BJ (cell line): ENCODE results near the gene CNPY1. TPM values are rescaled to one million over a fixed set of nuclear protein-coding genes. Genes with fewer than 3 reads are reported as not detected.

Experiments used
- CTCF ChIA-PET: fragments of 350-600 bp; formaldehyde crosslinking; extraction: SDS; loops from one replicate; lab custom pipeline; 2021; ENCODE audit warnings: antibody characterized with exemption, inconsistent platforms; lab: Yijun Ruan, JAX
- POLR2A ChIA-PET: fragments of 300-600 bp; sonication (Branson Sonifier 250); formaldehyde crosslinking; extraction: SDS; loops from one replicate; lab custom pipeline; 2021; ENCODE audit warnings: antibody characterized with exemption; lab: Charles Lee
- DNase-seq: peaks from one replicate; pipeline ENCODE4 v3.0.0-alpha.2; 2011; ENCODE audit warnings: low read depth
- H3K27me3 ChIP-seq: 2 replicates; pipeline ENCODE4 v1.6.0; 2011; ENCODE audit warnings: low read length; ENCODE audit not compliant: control insufficient read depth, insufficient read depth
- H3K36me3 ChIP-seq: 2 replicates; pipeline ENCODE4 v1.5.1; 2011; ENCODE audit warnings: low read length; ENCODE audit not compliant: control insufficient read depth, insufficient read depth
- H3K4me3 ChIP-seq: 2 replicates; pipeline ENCODE4 v1.5.1; 2011; ENCODE audit warnings: low read depth, mild to moderate bottlenecking, control low read depth, low read length
- polyA plus RNA-seq: library from polyadenylated mRNA; depleted of rRNA; stranded (reverse); fragments of >200 nt; gene quantifications from 2 replicates; pipeline ENCODE4 v1.2.3, GENCODE V29; 2011
- TF ChIP-seq, protein P1 (sequence below): IDR thresholded peaks from 2 replicates; pipeline ENCODE4 v1.5.1; 2011; ENCODE audit warnings: low read depth, mild to moderate bottlenecking, control low read depth, inconsistent platforms, low read length, moderate library complexity; ENCODE audit not compliant: insufficient read depth

The CNPY1 gene
- polyA plus RNA-seq, 1 experiment, result not detected

DNA sequence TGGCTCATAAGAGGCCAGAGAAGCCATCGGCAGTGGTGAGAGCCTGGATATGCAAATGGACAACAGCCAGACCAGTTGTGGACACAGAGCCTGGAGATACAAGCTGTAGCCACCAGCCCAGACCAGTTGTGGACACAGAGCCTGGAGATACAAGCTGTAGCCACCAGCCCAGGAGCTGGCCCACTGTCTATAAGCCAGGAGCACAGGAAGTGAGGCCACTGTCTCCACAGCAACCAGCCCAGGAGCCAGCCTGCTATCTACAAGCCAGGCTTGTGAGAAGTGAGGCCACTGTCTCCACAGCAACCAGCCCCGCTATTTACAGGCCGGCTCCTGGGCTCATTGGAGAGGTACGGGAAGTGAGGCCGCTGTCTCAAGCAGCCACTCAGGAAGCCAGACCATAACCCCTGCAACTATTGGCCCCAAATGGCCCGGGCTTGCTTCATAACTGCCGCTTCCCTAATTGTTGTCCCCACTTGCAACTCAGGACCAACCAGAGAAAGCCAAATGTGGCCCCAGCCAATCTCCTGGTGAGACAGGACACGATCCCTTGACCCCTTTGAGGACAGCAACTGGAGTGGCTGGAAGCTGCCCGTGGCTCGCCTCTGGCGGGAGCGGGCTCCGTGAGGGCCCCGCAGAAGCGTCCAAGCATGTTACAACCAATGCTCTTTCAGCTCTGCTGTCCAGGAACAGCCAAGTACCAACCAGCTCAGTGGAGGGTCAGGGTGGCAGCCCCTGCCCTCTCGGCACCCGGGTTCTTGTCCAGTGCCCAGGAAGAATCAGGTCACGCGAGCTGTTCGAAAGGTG, 44.1 kb upstream of the CNPY1 start:
- Histone ChIP-seq H3K27me3 (peaks cover 4% of the 10 kb centered on the region; the same call in 1 of the 2 replicates), H3K36me3 (no peaks in the 10 kb centered on the region), H3K4me3 (no peak overlapping the region)
- no peak for DNase-seq
- TF ChIP-seq, protein P1, sequence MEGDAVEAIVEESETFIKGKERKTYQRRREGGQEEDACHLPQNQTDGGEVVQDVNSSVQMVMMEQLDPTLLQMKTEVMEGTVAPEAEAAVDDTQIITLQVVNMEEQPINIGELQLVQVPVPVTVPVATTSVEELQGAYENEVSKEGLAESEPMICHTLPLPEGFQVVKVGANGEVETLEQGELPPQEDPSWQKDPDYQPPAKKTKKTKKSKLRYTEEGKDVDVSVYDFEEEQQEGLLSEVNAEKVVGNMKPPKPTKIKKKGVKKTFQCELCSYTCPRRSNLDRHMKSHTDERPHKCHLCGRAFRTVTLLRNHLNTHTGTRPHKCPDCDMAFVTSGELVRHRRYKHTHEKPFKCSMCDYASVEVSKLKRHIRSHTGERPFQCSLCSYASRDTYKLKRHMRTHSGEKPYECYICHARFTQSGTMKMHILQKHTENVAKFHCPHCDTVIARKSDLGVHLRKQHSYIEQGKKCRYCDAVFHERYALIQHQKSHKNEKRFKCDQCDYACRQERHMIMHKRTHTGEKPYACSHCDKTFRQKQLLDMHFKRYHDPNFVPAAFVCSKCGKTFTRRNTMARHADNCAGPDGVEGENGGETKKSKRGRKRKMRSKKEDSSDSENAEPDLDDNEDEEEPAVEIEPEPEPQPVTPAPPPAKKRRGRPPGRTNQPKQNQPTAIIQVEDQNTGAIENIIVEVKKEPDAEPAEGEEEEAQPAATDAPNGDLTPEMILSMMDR, result no peak
- ChIA-PET POLR2A (no interaction called here), CTCF (interaction anchor here (2.0 kb wide), 1 partner anchor 8 kb away, joined by 6 read pairs; no protein-coding TSS in a partner anchor)

DNA sequence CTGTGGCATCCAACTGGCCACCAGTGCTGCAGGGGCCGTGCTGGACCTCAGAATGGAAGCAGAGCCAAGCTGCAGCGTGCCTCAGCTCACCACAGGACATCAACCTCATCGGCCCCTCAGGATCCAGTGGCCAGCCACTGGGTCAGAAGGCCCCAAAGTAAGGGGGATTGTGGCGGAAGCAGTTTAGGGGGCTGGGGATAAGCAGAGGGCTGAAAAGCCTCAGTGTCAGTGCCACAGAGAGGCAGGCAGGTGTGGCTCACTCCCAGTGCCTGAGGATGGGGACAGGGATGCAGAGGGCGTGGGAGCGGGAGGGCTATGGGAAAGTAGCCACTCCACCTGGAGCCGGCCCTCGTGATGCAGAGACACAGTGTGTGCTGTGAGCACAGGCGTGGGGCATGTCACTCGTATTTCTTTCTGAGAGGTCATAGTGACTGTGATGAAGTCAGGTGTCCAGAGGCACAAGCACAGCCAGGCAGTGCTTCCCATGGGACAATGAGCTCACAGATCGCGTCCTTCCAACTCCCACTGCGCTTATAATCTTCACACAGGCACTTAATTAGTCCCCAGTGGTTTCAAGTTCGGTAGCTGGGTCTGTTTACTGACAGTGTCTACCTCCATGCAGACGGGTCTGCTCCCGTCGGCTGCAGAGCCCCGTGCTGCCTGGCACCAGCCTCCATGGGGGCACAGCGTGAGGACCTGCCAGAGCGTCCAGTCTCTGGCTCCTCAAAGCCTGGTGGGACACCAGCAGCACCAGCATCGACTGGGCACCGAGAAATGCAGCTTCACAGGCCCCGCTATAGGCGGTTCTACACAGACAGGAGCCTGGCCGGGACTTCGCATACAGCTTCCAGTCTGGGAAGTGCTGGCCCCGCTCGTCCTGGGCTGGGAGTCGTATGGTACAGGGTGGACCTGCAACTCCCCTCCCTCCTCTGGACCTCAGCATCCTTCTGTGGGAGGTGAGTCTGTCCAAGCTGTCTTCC, 42.9 kb upstream of the CNPY1 start:
- Histone ChIP-seq H3K36me3 (no peaks in the 10 kb centered on the region), H3K4me3 (no peak overlapping the region), H3K27me3 (peaks cover 2% of the 10 kb centered on the region)
- no peak for DNase-seq
- ChIA-PET CTCF (interaction anchor here (2.0 kb wide), 1 partner anchor 9 kb away, joined by 6 read pairs; no protein-coding TSS in a partner anchor), POLR2A (interaction anchor here (0.6 kb wide), 1 partner anchor 88 kb away, joined by 4 read pairs; no protein-coding TSS in a partner anchor)
- TF ChIP-seq, protein P1, result no peak

GRCh38 chr7:155588468-155588998, 42.2 kb upstream of the CNPY1 start:
- no peaks in the 10 kb centered on the region for H3K36me3 ChIP-seq
- no peak for DNase-seq
- CTCF ChIA-PET, result interaction anchor here (2.0 kb wide), 1 partner anchor 10 kb away, joined by 6 read pairs; no protein-coding TSS in a partner anchor
- POLR2A ChIA-PET, result no interaction called here
- H3K27me3 ChIP-seq, result peaks cover 2% of the 10 kb centered on the region
- TF ChIP-seq, protein P1, result no peak
- no peak overlapping the region for H3K4me3 ChIP-seq

- Histone ChIP-seq H3K27me3 (peaks cover 2% of the 10 kb centered on the region), H3K4me3 (no peak overlapping the region), H3K36me3 (no peaks in the 10 kb centered on the region)
- ChIA-PET POLR2A (no interaction called here), CTCF (interaction anchor here (1.4 to 4.6 kb wide), 2 partner anchors 10 to 12 kb away, joined by 4 to 36 read pairs; no protein-coding TSS in a partner anchor)
- no peak for DNase-seq
- TF ChIP-seq, protein P1, result no peak
These were observed 41.1 kb upstream of the CNPY1 start for GRCh38 chr7:155587486-155587885.
